Measurements from ENCODE around the gene MRTO4.
"Not testable (repeated sequence)": the region's sequence is repeated elsewhere in the genome, so short reads cannot be mapped to it uniquely, and the experiment has no call there.

Gene MRTO4

DNA sequence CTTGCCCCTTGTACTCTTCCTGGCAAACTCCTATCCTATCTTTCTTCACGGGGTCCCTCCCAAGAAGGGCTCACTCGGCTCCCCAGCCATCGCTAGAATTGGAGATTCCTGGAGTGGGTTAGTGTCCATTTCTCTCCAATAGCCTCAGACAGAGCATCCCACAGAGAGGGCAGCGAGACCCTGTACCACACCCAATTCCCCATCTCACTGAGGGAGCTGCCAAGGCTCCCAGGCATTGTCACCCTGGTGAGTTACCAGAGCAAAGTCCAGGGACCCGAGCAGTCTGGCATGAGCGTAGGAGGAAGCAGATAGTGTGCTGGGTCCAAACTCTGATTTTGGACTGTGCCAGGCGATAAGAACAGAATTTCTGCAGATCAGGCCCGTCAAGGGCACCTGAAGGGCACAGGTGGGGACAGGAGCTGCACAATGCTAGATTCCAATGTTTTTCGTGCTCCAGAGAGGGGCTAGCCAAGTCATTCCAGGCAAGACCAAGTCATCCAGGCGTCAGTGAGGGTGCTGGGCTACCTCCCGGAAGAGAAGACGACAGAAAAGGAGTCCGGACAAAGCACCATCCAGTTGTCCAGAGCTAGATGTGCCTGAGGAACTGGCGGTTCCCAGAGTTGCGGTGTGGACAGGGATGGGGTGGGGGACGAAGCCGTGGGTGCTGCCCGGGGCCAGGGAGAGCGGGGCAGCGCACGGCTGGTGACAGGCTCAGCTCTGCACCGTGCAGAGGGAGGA, 21.7 kb downstream of the MRTO4 start:
- DNase-seq = no peak

- not testable (repeated sequence) for DNase-seq
Observed at GRCh38 chr1:19273844-19274531, 22.4 kb downstream of the MRTO4 start.

GRCh38 chr1:19274636-19275035, 23.0 kb downstream of the MRTO4 start:
- no peak for DNase-seq

DNA sequence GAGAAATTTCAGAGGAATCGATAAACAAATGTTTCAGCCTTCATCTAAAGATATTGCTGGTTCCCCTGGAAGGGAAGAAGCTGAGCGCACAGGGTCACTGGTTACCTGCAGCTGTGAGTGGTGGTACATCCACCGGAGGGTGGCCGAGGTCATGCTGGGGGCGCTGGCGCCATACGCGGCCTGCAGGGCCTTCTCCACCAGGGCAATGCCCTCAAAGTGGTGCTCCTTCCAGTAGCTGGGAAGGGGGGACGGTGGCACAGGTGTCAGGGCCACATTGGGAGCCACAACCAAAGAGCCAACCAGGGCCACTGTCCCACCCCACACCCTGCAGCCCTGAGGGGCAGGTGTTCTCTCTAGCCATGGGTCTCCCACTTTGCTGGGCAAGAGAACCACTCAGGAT, 32.3 kb downstream of the MRTO4 start:
- DNase-seq = no peak

GRCh38 chr1:19284881-19285280, 33.3 kb downstream of the MRTO4 start:
- DNase-seq = no peak

- DNase-seq = not testable (repeated sequence)
Observed at GRCh38 chr1:19285366-19285765, 33.8 kb downstream of the MRTO4 start.

DNA sequence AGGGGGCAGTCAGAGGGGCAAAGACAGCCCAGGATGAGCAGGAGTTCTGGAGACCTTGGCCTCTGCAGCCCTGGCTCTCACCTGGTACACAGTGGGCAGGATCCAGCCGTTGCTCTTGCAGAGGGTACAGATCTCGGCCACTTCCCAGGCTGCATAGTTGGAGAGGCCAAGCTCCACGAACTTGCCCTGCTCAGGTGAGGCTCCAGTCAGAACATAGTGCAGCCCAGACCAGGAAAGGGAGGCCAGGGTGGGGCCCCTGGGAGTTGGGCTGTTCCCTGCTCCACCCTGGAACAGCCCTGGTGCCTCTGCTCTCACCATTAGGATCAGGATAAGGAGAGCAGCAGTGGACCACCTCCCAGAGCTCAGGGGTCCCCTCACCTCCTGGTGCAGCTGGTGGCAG, 34.2 kb downstream of the MRTO4 start:
- DNase-seq = not testable (repeated sequence)

GRCh38 chr1:19287436-19288185, 36.0 kb downstream of the MRTO4 start:
- DNase-seq = no peak

GRCh38 chr1:19288324-19289241, 37.0 kb downstream of the MRTO4 start, which contains the start of gene AKR7A3:
Gene AKR7A3 (minus strand): TSS chr1:19288770. CDS start chr1:19288709, 61 bp downstream.
- not testable (repeated sequence) for DNase-seq

- no peak for DNase-seq
Observed at GRCh38 chr1:19289244-19289643, 37.6 kb downstream of the MRTO4 start.

DNA sequence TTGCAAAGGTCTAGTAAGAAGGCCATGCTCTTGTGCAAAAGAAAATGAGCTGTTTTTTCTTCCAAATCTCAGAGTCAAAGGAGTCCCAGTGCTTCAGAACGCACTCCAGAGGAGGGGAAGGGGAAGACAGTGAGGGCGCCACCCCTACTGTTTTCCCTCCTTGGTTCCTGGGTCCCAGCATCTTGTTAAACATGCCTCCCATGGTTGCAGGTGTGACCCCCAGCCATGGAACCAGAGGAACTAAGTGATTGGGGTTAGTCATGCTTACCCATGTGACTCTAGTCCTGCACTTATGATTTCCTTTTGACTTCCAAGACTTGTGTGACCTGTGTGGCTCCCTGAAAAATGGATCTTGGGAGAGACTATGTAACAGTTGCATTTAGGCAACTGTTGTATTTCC, 43.0 kb downstream of the MRTO4 start:
- no peak for DNase-seq

GRCh38 chr1:19300211-19300610, 48.6 kb downstream of the MRTO4 start:
- DNase-seq = no peak

DNA sequence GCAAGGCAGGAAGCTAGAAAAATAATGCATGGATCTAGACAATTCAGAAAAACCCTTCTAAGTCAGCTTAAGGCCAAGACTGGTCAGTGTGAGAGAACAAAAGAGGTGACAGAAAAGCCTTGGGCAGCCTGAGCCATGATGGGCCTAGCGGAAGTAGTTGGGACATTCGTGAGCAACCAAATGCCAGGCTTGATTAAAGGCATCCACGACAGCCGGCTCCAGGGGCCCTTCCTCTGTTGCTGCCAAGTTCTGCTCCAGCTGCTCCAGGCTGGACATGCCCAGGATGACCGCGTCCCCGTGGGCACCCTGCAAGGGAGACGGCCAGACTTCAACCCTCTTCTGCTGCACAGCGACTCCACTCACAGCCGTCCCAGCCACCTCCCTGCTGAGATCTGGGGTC, 52.5 kb downstream of the MRTO4 start:
- DNase-seq = not testable (repeated sequence)

DNA sequence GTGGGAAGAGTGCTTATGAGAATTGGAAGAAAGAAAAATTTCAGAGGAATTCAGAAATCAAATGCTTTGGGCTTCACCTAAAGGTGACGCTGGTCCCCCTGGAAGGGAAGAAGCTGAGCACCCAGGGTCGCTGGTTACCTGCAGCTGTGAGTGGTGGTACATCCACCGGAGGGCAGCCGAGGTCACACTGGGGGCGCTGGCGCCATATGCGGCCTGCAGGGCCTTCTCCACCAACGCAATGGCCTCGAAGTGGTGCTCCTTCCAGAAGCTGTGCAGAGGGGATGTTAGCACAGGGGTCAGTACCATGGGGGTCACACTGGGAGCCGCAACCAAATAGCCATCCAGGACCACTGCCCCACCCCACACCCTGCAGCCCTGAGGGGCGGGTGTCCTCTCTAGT, 54.3 kb downstream of the MRTO4 start:
- no peak for DNase-seq

- DNase-seq = no peak
Observed at GRCh38 chr1:19306941-19307340, 55.3 kb downstream of the MRTO4 start.

GRCh38 chr1:19307794-19308508, 56.3 kb downstream of the MRTO4 start:
- no peak for DNase-seq

DNA sequence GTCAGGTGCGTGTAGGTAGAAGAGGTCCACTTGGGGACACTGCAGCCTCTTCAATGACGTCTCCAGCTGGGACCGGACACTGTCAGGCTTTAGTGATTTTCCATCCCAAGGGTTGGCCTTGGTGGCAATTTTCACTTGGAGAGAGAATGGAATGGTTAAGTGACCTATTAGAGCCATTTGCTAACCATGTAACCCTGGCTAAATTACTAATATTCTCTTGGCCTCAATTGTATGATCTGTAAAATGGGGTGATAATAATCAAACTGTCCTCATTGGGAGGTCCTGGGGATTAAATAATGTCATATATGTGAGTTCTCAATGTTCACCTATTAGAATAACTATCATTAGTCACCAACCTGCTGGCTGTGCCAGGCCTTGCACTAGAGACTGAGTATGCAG, 56.9 kb downstream of the MRTO4 start:
- DNase-seq = no peak

GRCh38 chr1:19309123-19309813, 57.7 kb downstream of the MRTO4 start:
- no peak for DNase-seq
